ENCODE measurements around the gene GPHN. TPM values are rescaled to one million over a fixed set of nuclear protein-coding genes. Genes with fewer than 3 reads are reported as not detected.

GPHN gene
- total and polyA plus RNA-seq, 2 of the 8 experiments (the other 6 are each of a cell fraction or from before 2014, with no cell fraction given): 6.0 to 16.0 TPM

GRCh38 chr14:66539034-66539433 is 31.1 kb downstream of the GPHN start:
- H3K4ac ChIP-seq (replicated peaks; ENCODE audit: insufficient read length, low read depth, low read length): no peak overlapping the region
- H4K8ac ChIP-seq (ENCODE audit: extremely low read depth, insufficient read depth, low read length): no peak overlapping the region
- no peaks in the 10 kb centered on the region for H3K27me3 ChIP-seq (replicated peaks in 1 of 4; ENCODE audit: control insufficient read depth in 3 of 4, extremely low read depth in 1 of 4, insufficient read depth in 3 of 4, low read length in 3 of 4)
- no peaks in the 10 kb centered on the region for H3K36me3 ChIP-seq (ENCODE audit: control insufficient read depth in 2 of 4, insufficient read depth in 4 of 4, low read length in 3 of 4)
- no peak overlapping the region for H2BK15ac ChIP-seq (ENCODE audit: low read length)
- no peak for FAIRE-seq
- DNase-seq (ENCODE audit: low read depth in 1 of 2, low spot score in 2 of 2): no peak
- peaks cover 5% of the 10 kb centered on the region; the same call in 1 of the 2 replicates for H3K79me1 ChIP-seq (ENCODE audit: low read depth, low read length)
- no peak overlapping the region for H2AFZ ChIP-seq (ENCODE audit: low read length)
- H3K23me2 ChIP-seq (ENCODE audit: low read depth, low read length): no peaks in the 10 kb centered on the region
- no peak overlapping the region for H3K4me2 ChIP-seq (ENCODE audit: insufficient read depth in 1 of 2, low read depth in 2 of 2, low read length in 2 of 2)
- CTCF ChIA-PET (ENCODE audit: partially characterized antibody): no interaction called here
- no peak overlapping the region for H3K27ac ChIP-seq (ENCODE audit: low read depth, low read length)
- H3K79me2 ChIP-seq (ENCODE audit: control insufficient read depth in 1 of 2, insufficient read depth in 2 of 2, low read length in 2 of 2): peaks cover 0 to 52% of the 10 kb centered on the region in 2 experiments; a peak in 2 of 4 replicates
- no peaks in the 10 kb centered on the region for H4K20me1 ChIP-seq (replicated peaks in 1 of 2; ENCODE audit: control insufficient read depth in 1 of 2, insufficient read depth in 2 of 2, low read length in 2 of 2)
- no peak overlapping the region for H4K5ac ChIP-seq (ENCODE audit: insufficient read length, low read depth, low read length)
- 89% methylated on average over 3 of the region's 3 CpGs; no CpG with 5 or more reads in 1 of the 2 experiments for WGBS, 2 experiments (ENCODE audit: extremely low coverage in 1 of 2, insufficient coverage in 1 of 2, insufficient read length in 1 of 2, insufficient replicate concordance in 2 of 2, low coverage in 1 of 2, low lambda C conversion rate in 2 of 2, missing lambda C conversion rate in 1 of 2)
- no peak overlapping the region for H3K9ac ChIP-seq (replicated peaks in 1 of 4; ENCODE audit: extremely low read depth in 1 of 4, low read depth in 3 of 4, low read length in 3 of 4)
- no peak overlapping the region for H3K23ac ChIP-seq (ENCODE audit: insufficient read length)
- H2BK20ac ChIP-seq (ENCODE audit: low read length): no peak overlapping the region
- H3K9me3 ChIP-seq (ENCODE audit: insufficient read depth in 2 of 2, low read depth in 1 of 2, low read length in 1 of 2): no peaks in the 10 kb centered on the region
- H3K14ac ChIP-seq (ENCODE audit: insufficient read length): no peak overlapping the region
- H3K4me1 ChIP-seq (replicated peaks in 1 of 4; ENCODE audit: control insufficient read depth in 3 of 4, insufficient read depth in 4 of 4, low read length in 3 of 4): no peaks in the 10 kb centered on the region; a peak in 1 of 7 replicates
- H2BK120ac ChIP-seq (replicated peaks; ENCODE audit: low read depth, low read length): no peak overlapping the region
- H4K91ac ChIP-seq (replicated peaks; ENCODE audit: insufficient read length, low read length): no peak overlapping the region
- no peak overlapping the region for H2BK5ac ChIP-seq (ENCODE audit: low read depth, low read length)
- POLR2A ChIA-PET (ENCODE audit: partially characterized antibody): no interaction called here
- H2BK12ac ChIP-seq (ENCODE audit: low read depth, low read length): no peak overlapping the region
- no peak overlapping the region for H2AK5ac ChIP-seq (ENCODE audit: low read depth, low read length)
- H3K4me3 ChIP-seq (ENCODE audit: extremely low read depth in 1 of 4, insufficient read depth in 2 of 4, low read depth in 3 of 4, low read length in 4 of 4): no peak overlapping the region
- no peak overlapping the region for H3K56ac ChIP-seq (replicated peaks; ENCODE audit: insufficient read length, low read depth, low read length)
- no peak overlapping the region for H3K18ac ChIP-seq (ENCODE audit: extremely low read depth, low read length)
- TF ChIP-seq ZNF274 (IDR thresholded peaks at IDR 0.05; ENCODE audit: borderline replicate concordance, extremely low read depth, low read length): no peak
- no peak for TF ChIP-seq CREB1 (IDR thresholded peaks at IDR 0.05)
- no peak for TF ChIP-seq BCL11A (IDR thresholded peaks at IDR 0.05; ENCODE audit: low read depth in 2 of 2, low read length in 2 of 2)
- TF ChIP-seq SRF (IDR thresholded peaks at IDR 0.05; ENCODE audit: low read depth, low read length): no peak

Data from H1 (cell line).